Measurements from ENCODE around the gene ZC3HAV1. TPM values are rescaled to one million over a fixed set of nuclear protein-coding genes. Genes with fewer than 3 reads are reported as not detected.

ZC3HAV1 gene
- total RNA-seq, 4 donors from 2014 or later, result 27.7 to 34.7 (median 29.2) TPM

DNA sequence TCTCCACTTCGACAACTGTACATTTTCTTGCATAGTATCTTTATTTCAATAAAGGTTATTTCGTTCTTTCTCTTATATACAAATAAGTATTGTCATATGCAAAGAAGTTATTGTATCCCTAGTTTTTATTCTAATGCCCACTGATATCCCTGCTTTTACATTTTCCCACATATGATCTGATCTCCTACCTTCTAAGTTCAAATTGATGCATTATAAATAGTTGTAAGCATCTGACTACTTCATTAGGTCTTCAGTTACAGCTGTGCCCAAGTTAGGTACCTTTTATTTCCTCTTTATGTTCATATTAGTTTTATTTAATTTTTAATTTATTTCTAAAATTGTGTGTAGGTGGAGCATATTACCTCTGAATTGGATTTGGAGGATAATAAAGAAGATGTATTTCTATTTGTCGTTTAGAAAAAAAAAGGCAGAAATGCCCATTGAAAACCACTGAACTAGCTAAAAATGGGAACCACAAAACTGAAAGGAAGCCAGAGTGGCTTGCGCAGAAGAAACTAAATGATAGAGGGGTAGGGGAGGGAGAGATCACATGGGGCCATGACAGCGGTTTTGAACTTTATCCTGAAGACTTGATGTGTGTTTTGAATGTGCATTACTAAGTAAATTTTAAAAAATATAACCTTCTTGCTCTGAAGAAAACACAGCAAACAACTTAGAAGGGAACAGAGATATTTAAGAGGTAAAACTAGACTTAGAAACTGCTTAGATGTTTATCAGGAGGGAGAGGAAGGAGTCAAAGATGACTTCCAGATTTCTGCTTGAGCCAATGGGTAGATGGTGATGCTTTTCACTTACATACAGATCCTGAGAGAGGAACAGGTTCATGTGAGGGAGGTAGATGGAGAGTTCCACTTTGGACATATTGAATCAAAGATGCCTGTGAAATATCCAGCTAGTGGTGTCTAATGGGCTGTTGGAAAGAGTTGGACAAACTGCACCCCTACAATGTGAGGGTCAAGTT lies 64.4 kb downstream of the ZC3HAV1 start:
- no peak overlapping the region for H3K27ac ChIP-seq
- no peaks in the 10 kb centered on the region for H3K27me3 ChIP-seq
- intact Hi-C loops (cut with DNase I), result no loop called here
- TF ChIP-seq, protein P1, sequence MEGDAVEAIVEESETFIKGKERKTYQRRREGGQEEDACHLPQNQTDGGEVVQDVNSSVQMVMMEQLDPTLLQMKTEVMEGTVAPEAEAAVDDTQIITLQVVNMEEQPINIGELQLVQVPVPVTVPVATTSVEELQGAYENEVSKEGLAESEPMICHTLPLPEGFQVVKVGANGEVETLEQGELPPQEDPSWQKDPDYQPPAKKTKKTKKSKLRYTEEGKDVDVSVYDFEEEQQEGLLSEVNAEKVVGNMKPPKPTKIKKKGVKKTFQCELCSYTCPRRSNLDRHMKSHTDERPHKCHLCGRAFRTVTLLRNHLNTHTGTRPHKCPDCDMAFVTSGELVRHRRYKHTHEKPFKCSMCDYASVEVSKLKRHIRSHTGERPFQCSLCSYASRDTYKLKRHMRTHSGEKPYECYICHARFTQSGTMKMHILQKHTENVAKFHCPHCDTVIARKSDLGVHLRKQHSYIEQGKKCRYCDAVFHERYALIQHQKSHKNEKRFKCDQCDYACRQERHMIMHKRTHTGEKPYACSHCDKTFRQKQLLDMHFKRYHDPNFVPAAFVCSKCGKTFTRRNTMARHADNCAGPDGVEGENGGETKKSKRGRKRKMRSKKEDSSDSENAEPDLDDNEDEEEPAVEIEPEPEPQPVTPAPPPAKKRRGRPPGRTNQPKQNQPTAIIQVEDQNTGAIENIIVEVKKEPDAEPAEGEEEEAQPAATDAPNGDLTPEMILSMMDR (IDR thresholded peaks at IDR 0.05), result no peak
- TF ChIP-seq POLR2A (IDR thresholded peaks at IDR 0.05), result no peak
- DNase-seq, result no peak
- 66 to 75% methylated on average over 5 of the region's 5 CpGs for WGBS, 2 donors
- H3K4me1 ChIP-seq, result no peaks in the 10 kb centered on the region
- H3K9me3 ChIP-seq, result no peaks in the 10 kb centered on the region
- peaks cover 0 to 69% (median 14%) of the 10 kb centered on the region in 3 donors for H3K36me3 ChIP-seq
- H3K4me3 ChIP-seq, result no peak overlapping the region

DNA sequence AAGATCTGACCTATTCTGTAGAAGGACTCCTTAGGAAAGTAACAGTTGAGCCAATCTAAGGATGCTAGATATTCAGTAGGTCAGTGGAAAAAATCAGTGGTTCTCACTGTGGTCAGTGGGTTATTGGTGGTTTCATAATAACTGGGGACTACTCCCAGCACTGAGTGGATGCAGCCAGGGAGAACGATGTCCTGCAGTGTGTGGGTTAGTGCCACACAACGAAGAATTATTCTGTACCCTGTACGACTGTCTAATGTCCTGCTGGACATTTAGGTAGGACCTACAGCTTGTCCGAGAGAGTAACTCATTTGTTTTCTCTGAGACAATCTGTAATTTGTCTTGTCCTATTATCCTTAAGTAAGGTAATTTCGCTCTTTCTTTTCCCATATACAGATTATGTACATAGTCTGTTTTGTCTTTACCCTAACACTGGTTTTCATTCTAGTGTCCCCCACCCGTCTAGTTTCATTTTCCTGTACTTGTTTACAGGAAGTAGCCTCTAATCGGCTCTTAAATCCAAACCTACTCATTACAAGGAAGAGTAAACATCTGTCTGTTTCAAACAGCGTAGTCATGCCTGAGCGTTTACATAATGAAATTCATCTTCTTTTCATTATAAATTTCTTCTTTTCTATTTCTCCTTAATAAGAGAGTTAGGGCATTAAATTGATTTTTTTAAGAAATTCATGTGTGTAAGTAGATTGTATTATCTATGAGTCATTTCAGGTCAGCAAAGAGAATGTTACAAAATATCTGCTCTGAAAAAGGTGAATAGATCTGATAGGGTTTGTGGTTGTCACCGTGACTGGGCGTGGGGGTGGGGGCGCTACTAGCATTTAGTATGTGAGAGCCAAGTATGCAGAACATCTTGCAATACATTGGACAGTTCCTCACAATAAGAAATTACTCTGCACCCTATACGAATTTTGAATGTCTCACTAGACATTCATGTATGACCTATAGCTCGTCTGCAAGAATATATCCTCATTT lies 65.4 kb downstream of the ZC3HAV1 start:
- 61 to 65% methylated on average over 14 of the region's 14 CpGs for WGBS, 2 donors
- Histone ChIP-seq H3K36me3 (peaks cover 0 to 59% (median 14%) of the 10 kb centered on the region in 3 donors), H3K9me3 (no peaks in the 10 kb centered on the region), H3K27me3 (no peaks in the 10 kb centered on the region), H3K27ac (no peak overlapping the region), H3K4me1 (no peaks in the 10 kb centered on the region), H3K4me3 (no peak overlapping the region)
- DNase-seq, result no peak
- TF ChIP-seq POLR2A (IDR thresholded peaks at IDR 0.05), result no peak
- TF ChIP-seq, protein P1 (IDR thresholded peaks at IDR 0.05), result no peak
- intact Hi-C loops (cut with DNase I), result no loop called here

DNA sequence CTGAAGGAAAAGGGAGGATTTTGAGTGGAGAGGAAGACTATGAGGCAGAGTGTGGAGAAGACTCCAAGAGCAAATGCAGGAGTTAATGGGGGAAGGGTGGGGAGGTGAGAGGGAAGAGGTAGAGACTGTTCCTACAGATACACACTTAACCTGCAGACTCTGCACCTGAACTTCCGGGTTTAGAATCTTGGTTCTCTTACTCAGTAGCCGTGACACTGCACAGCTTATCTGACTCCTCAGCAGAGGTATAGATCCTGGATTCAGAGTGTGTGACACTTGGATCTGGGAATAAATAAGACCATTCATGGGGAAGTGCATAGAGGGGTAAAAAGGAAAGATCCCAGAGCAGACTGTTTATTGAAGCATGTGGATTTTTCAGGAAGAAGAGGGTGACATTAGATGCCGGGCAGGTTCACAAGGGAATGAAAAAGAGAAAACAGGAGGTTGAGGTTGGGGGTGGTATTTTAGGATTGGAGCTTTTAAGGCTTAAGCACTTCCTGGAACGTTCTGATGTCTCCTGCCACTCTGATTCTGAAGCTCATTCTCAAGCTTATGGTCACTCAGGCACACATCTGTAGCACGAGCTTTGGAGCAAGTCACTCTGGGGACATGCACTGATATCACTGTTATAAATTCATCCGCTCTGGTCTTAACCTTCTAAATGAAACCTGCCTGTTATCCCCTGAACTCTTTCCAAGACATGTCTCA lies 68.0 kb downstream of the ZC3HAV1 start:
- Histone ChIP-seq H3K27ac (no peak overlapping the region), H3K4me1 (peaks cover 2 to 15% (median 4%) of the 10 kb centered on the region in 3 donors), H3K27me3 (no peaks in the 10 kb centered on the region), H3K36me3 (peaks cover 0 to 33% (median 6%) of the 10 kb centered on the region in 3 donors), H3K4me3 (no peak overlapping the region), H3K9me3 (no peaks in the 10 kb centered on the region)
- WGBS, 2 donors, result 54 to 64% methylated on average over 6 of the region's 6 CpGs
- TF ChIP-seq POLR2A (IDR thresholded peaks at IDR 0.05), result no peak
- TF ChIP-seq, protein P1 (IDR thresholded peaks at IDR 0.05), result no peak
- no peak for DNase-seq
- intact Hi-C loops (cut with DNase I), result no loop called here

DNA sequence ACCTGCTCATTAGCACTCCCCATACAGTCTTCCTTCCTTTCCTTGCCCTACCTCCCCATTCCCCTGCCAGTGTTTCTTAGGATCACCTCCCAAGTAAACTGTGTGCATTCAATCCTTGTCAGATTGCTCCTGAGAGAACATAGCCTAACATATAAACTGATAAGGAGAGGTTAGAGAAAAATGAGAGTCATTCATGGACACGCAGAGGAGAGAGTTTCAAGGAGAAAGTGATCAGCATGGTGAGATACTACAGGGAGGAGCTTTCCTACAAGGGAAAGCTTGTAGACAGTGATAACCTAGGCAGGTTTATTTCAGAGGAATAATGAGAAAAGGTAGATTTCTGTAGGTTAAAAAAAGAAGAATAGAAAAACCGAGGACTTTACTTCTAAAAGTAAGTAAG lies 70.8 kb downstream of the ZC3HAV1 start:
- Histone ChIP-seq H3K27me3 (no peaks in the 10 kb centered on the region), H3K27ac (no peak overlapping the region), H3K36me3 (peaks cover 0 to 6% (median 0%) of the 10 kb centered on the region in 3 donors), H3K4me3 (no peak overlapping the region), H3K9me3 (no peaks in the 10 kb centered on the region), H3K4me1 (peaks cover 18 to 43% (median 23%) of the 10 kb centered on the region in 3 donors)
- TF ChIP-seq, protein P1 (IDR thresholded peaks at IDR 0.05), result no peak
- TF ChIP-seq POLR2A (IDR thresholded peaks at IDR 0.05), result no peak
- WGBS, 2 donors, result 81 to 93% methylated on average over 2 of the region's 2 CpGs
- no peak for DNase-seq
- intact Hi-C loops (cut with DNase I), result no loop called here
